ENCODE results near the gene NELFCD.

NELFCD gene

DNA sequence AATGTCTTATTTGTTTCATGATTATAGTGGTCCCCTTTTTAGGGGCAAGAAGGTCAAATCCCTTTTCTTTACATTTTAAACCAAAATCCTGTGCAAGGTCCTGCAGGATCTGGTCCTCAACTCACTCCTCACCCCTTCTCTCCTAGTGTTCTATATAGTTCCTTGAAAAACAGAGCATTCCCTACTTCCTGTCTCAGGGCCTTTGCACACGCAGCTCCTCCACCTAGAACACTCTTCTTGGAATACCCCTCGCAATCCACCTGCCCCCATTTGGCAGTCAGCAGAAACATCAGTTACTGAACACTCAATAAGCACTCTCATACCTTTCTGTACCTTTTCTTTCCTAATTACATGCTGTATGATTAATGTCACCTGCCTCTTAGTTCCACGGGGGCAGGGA, 54.3 kb downstream of the NELFCD start:
- TF ChIP-seq, protein P1, sequence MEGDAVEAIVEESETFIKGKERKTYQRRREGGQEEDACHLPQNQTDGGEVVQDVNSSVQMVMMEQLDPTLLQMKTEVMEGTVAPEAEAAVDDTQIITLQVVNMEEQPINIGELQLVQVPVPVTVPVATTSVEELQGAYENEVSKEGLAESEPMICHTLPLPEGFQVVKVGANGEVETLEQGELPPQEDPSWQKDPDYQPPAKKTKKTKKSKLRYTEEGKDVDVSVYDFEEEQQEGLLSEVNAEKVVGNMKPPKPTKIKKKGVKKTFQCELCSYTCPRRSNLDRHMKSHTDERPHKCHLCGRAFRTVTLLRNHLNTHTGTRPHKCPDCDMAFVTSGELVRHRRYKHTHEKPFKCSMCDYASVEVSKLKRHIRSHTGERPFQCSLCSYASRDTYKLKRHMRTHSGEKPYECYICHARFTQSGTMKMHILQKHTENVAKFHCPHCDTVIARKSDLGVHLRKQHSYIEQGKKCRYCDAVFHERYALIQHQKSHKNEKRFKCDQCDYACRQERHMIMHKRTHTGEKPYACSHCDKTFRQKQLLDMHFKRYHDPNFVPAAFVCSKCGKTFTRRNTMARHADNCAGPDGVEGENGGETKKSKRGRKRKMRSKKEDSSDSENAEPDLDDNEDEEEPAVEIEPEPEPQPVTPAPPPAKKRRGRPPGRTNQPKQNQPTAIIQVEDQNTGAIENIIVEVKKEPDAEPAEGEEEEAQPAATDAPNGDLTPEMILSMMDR (IDR thresholded peaks at IDR 0.05), result no peak
- no peak for TF ChIP-seq ZFX (IDR thresholded peaks at IDR 0.05; ENCODE audit: borderline replicate concordance)
- H3K27ac ChIP-seq, result no peak overlapping the region

DNA sequence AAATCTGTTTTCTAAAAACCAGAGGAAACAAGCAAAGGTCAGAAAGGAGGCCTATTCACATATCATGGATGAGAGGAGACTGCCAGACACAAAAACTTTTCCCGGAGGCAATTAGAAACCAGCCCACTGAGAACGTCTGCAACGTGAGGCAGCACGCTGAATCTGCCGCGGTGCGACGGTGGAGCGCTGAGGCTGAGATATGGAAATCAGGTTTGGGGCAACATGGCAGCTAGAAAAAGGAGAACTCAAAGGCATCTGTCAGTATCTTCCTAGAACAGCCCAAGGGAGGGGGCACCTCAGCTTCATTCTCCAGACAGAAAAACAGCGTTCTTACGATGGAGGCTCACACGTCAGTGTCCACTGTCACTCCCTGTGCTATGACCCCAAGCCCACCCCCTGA, 56.3 kb downstream of the NELFCD start:
- TF ChIP-seq, protein P1 (IDR thresholded peaks at IDR 0.05), result no peak
- no peak for TF ChIP-seq ZFX (IDR thresholded peaks at IDR 0.05; ENCODE audit: borderline replicate concordance)
- H3K27ac ChIP-seq, result no peak overlapping the region

DNA sequence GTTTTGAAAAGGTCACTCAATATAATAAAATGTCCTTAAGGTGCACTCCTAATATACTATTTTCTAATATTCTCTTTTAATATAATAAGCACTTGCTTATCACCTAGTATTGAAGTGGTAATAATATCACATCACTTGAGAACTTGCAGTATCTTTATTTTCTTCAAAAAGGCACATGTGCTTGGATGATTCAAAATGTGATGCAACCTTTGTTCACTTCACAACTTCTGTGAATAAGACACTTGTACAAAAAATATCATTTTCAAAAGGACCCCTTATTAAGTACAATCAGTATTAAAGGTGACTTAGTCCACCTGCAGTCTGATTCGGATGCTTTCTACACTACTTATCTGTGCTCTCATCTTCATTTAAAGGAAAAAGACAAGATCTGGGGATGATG, 58.2 kb downstream of the NELFCD start:
- no peak for TF ChIP-seq ZFX (IDR thresholded peaks at IDR 0.05; ENCODE audit: borderline replicate concordance)
- TF ChIP-seq, protein P1 (IDR thresholded peaks at IDR 0.05), result no peak
- no peak overlapping the region for H3K27ac ChIP-seq

DNA sequence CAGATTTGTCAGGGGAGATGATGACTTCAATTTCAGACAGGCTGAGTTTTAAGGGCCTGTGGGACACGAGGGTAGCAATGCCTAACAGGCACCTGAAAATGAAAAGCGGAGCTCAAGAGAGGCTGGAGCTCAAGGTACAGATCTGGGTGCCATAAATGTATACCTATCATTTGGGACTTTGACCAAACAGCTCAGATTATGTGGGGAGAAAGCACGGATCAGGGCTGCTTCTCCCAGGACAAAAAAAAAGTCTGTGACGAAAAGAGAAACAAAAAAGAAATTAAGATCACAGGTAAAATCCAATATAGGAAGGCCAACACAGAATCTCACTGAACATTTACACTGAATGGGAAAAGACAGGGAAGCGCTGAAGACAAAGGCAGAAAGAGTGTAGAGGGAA, 59.6 kb downstream of the NELFCD start:
- TF ChIP-seq ZFX (IDR thresholded peaks at IDR 0.05; ENCODE audit: borderline replicate concordance), result no peak
- TF ChIP-seq, protein P1 (IDR thresholded peaks at IDR 0.05), result no peak
- H3K27ac ChIP-seq, result no peak overlapping the region

DNA sequence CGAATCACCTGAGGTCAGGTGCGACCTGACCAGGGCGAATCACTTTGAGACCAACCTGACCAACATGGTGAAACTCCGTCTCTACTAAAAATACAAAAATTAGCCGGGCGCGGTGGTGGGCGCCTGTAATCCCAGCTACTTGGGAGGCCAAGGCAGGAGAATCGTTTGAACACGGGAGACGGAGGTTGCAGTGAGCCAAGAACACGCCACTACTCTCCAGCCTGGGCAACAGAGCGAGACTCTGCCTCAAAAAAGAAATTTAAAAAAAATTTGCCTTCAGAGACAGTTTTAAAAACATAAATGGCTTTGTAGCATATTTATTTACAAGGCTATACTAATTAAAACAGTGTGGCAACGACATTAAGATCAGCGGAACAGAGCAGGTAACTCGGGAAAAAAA, 60.4 kb downstream of the NELFCD start:
- H3K27ac ChIP-seq, result peak overlapping the region; percentile 66; the same call in 1 of the 2 replicates

DNA sequence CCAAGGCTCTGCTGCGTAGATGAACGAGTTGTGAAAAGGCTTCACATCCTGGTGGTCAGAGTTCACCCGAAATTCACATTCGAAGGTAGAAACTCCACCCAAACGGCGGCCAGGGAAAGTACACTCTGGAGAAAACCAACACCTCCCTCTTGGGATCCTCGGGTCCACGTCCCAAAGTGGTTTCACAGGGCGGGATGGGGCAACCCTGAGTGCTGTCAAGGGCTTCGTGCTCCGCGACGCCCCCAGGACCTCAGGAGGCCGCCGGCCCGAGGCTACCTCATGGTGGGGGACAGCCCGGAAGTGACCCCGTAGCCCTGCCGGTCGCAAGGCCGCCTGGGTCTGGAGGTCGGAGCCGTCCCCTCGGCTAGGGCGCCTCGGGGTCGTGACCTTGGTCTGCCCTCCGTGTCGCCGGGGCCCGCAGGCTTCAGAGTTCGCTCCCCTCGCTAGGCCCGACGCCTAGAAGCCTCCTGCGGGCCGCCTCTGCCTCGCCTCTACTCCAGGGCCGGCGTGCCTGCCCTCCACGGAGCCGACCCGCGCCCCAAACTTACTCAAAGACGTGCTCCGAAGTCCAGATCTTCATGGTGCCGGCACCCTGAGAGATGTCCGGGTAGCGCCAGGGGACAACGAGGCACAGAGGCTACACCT, 61.2 kb downstream of the NELFCD start, which contains the start of gene PRELID3B:
PRELID3B (minus strand) TSS at position 636 of the 645 bp plus-strand sequence; CDS start at position 580, 56 bp downstream.
- H3K27ac ChIP-seq, result peak within 1 kb of the TSS; percentile 66
- TF ChIP-seq ZFX (IDR thresholded peaks at IDR 0.05; ENCODE audit: borderline replicate concordance), result no peak
- TF ChIP-seq, protein P1 (IDR thresholded peaks at IDR 0.05), result no peak

DNA sequence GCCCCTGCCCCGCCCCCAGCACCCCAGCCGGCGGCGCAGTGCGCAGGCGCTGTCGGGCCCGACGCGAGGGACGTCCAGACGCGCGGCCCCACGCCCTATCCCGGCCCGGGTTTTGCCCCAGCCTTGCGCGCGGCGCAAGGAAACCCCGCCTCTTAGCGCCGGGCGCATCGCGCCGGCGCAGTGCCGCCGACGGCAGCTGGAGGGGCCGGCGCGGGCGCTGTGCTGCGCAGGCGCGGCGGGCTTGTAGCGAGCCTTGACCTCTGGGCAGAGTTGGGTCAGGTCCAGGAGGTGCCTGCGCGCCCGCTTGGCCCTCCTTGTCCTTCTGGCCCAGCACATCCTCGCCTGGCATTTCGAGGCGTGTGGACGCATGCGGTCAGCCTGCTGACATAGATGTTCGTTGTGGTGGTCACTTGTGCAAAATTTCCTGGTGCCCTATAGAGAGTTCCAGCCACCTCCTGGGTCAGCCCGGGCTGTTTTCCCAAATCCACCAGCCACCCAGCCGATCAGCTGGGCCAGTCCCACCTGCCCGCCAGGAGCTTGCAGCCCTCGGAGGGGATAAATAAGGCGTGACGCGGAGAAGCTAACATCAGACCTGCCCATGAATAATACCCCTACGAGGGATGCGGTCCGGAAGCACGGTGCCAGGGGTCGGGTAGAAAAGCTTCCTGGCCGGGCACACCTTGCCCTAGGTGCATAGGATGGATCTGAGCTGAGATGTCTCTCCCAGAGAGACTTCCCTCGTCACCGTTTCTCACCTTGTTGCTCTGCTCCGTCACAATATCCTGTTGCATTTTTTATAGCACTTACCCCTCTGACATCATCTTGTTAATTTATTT, 62.0 kb downstream of the NELFCD start:
- H3K27ac ChIP-seq, result peak overlapping the region; percentile 66
- TF ChIP-seq, protein P1 (IDR thresholded peaks at IDR 0.05), result no peak
- no peak for TF ChIP-seq ZFX (IDR thresholded peaks at IDR 0.05; ENCODE audit: borderline replicate concordance)

Measured in 22Rv1 (cell line).